ENCODE measurements around the gene COL23A1.

COL23A1 gene

GRCh38 chr5:178427576-178428197, 162.5 kb downstream of the COL23A1 start:
- TF ChIP-seq POLR2A (IDR thresholded peaks at IDR 0.05; ENCODE audit: low read depth, low read length): no peak
- TF ChIP-seq SPI1 (IDR thresholded peaks at IDR 0.05; ENCODE audit: low read depth, low read length): no peak
- no peak for TF ChIP-seq PAX5 (IDR thresholded peaks at IDR 0.05; ENCODE audit: insufficient read depth, low read length, severe bottlenecking)
- no peak for TF ChIP-seq POU2F2 (IDR thresholded peaks at IDR 0.05; ENCODE audit: low read depth, low read length)
- no peak for TF ChIP-seq POLR2AphosphoS5 (IDR thresholded peaks at IDR 0.05; ENCODE audit: low read depth, low read length)
- TF ChIP-seq TAF1 (IDR thresholded peaks at IDR 0.05; ENCODE audit: low read depth, low read length): no peak
- DNase-seq (ENCODE audit: insufficient read length, low spot score) (no peak), FAIRE-seq (no peak)

- DNase-seq (ENCODE audit: insufficient read length, low spot score) (no peak), FAIRE-seq (no peak)
- TF ChIP-seq POLR2A (IDR thresholded peaks at IDR 0.05; ENCODE audit: low read depth, low read length) (no peak), TAF1 (IDR thresholded peaks at IDR 0.05; ENCODE audit: low read depth, low read length) (no peak), POLR2AphosphoS5 (IDR thresholded peaks at IDR 0.05; ENCODE audit: low read depth, low read length) (no peak), POU2F2 (IDR thresholded peaks at IDR 0.05; ENCODE audit: low read depth, low read length) (no peak), PAX5 (IDR thresholded peaks at IDR 0.05; ENCODE audit: insufficient read depth, low read length, severe bottlenecking) (no peak), SPI1 (IDR thresholded peaks at IDR 0.05; ENCODE audit: low read depth, low read length) (no peak)
Measured at GRCh38 chr5:178426326-178427130, 163.7 kb downstream of the COL23A1 start.

GRCh38 chr5:178425621-178426068, 164.5 kb downstream of the COL23A1 start:
- DNase-seq (ENCODE audit: insufficient read length, low spot score) (no peak), FAIRE-seq (no peak)
- TF ChIP-seq POU2F2 (IDR thresholded peaks at IDR 0.05; ENCODE audit: low read depth, low read length): no peak
- TF ChIP-seq SPI1 (IDR thresholded peaks at IDR 0.05; ENCODE audit: low read depth, low read length): no peak
- no peak for TF ChIP-seq TAF1 (IDR thresholded peaks at IDR 0.05; ENCODE audit: low read depth, low read length)
- no peak for TF ChIP-seq POLR2A (IDR thresholded peaks at IDR 0.05; ENCODE audit: low read depth, low read length)
- no peak for TF ChIP-seq PAX5 (IDR thresholded peaks at IDR 0.05; ENCODE audit: insufficient read depth, low read length, severe bottlenecking)
- no peak for TF ChIP-seq POLR2AphosphoS5 (IDR thresholded peaks at IDR 0.05; ENCODE audit: low read depth, low read length)

GRCh38 chr5:178424810-178425177, 165.4 kb downstream of the COL23A1 start:
- DNase-seq (ENCODE audit: insufficient read length, low spot score): no peak
- TF ChIP-seq SPI1 (IDR thresholded peaks at IDR 0.05; ENCODE audit: low read depth, low read length) (no peak), PAX5 (IDR thresholded peaks at IDR 0.05; ENCODE audit: insufficient read depth, low read length, severe bottlenecking) (no peak), TAF1 (IDR thresholded peaks at IDR 0.05; ENCODE audit: low read depth, low read length) (no peak), POLR2A (IDR thresholded peaks at IDR 0.05; ENCODE audit: low read depth, low read length) (no peak), POLR2AphosphoS5 (IDR thresholded peaks at IDR 0.05; ENCODE audit: low read depth, low read length) (no peak), POU2F2 (IDR thresholded peaks at IDR 0.05; ENCODE audit: low read depth, low read length) (no peak)
- FAIRE-seq: no peak

- TF ChIP-seq SPI1 (IDR thresholded peaks at IDR 0.05; ENCODE audit: low read depth, low read length) (no peak), POLR2AphosphoS5 (IDR thresholded peaks at IDR 0.05; ENCODE audit: low read depth, low read length) (no peak), PAX5 (IDR thresholded peaks at IDR 0.05; ENCODE audit: insufficient read depth, low read length, severe bottlenecking) (no peak), POU2F2 (IDR thresholded peaks at IDR 0.05; ENCODE audit: low read depth, low read length) (no peak), TAF1 (IDR thresholded peaks at IDR 0.05; ENCODE audit: low read depth, low read length) (no peak), POLR2A (IDR thresholded peaks at IDR 0.05; ENCODE audit: low read depth, low read length) (no peak)
- no peak for DNase-seq (ENCODE audit: insufficient read length, low spot score)
- FAIRE-seq: no peak
Measured at GRCh38 chr5:178423901-178424809, 166.0 kb downstream of the COL23A1 start.

GRCh38 chr5:178423431-178423830, 166.8 kb downstream of the COL23A1 start:
- TF ChIP-seq SPI1 (IDR thresholded peaks at IDR 0.05; ENCODE audit: low read depth, low read length) (no peak), POLR2AphosphoS5 (IDR thresholded peaks at IDR 0.05; ENCODE audit: low read depth, low read length) (no peak), PAX5 (IDR thresholded peaks at IDR 0.05; ENCODE audit: insufficient read depth, low read length, severe bottlenecking) (no peak), TAF1 (IDR thresholded peaks at IDR 0.05; ENCODE audit: low read depth, low read length) (no peak), POLR2A (IDR thresholded peaks at IDR 0.05; ENCODE audit: low read depth, low read length) (no peak), POU2F2 (IDR thresholded peaks at IDR 0.05; ENCODE audit: low read depth, low read length) (no peak)
- FAIRE-seq: no peak
- DNase-seq (ENCODE audit: insufficient read length, low spot score): no peak

- DNase-seq (ENCODE audit: insufficient read length, low spot score) (no peak), FAIRE-seq (no peak)
- TF ChIP-seq PAX5 (IDR thresholded peaks at IDR 0.05; ENCODE audit: insufficient read depth, low read length, severe bottlenecking): no peak
- TF ChIP-seq POLR2AphosphoS5 (IDR thresholded peaks at IDR 0.05; ENCODE audit: low read depth, low read length): no peak
- no peak for TF ChIP-seq POLR2A (IDR thresholded peaks at IDR 0.05; ENCODE audit: low read depth, low read length)
- TF ChIP-seq TAF1 (IDR thresholded peaks at IDR 0.05; ENCODE audit: low read depth, low read length): no peak
- TF ChIP-seq POU2F2 (IDR thresholded peaks at IDR 0.05; ENCODE audit: low read depth, low read length): no peak
- no peak for TF ChIP-seq SPI1 (IDR thresholded peaks at IDR 0.05; ENCODE audit: low read depth, low read length)
Measured at GRCh38 chr5:178422400-178422775, 167.8 kb downstream of the COL23A1 start.

- no peak for FAIRE-seq
- no peak for TF ChIP-seq SPI1 (IDR thresholded peaks at IDR 0.05; ENCODE audit: low read depth, low read length)
- TF ChIP-seq POU2F2 (IDR thresholded peaks at IDR 0.05; ENCODE audit: low read depth, low read length): no peak
- no peak for TF ChIP-seq POLR2AphosphoS5 (IDR thresholded peaks at IDR 0.05; ENCODE audit: low read depth, low read length)
- TF ChIP-seq PAX5 (IDR thresholded peaks at IDR 0.05; ENCODE audit: insufficient read depth, low read length, severe bottlenecking): no peak
- no peak for TF ChIP-seq TAF1 (IDR thresholded peaks at IDR 0.05; ENCODE audit: low read depth, low read length)
- no peak for TF ChIP-seq POLR2A (IDR thresholded peaks at IDR 0.05; ENCODE audit: low read depth, low read length)
- DNase-seq (ENCODE audit: insufficient read length, low spot score): no peak
Measured at GRCh38 chr5:178421699-178422399, 168.3 kb downstream of the COL23A1 start.
